Stimulated activated naive CD4-positive, alpha-beta T cell treated with Interleukin-2 at 50 U/mL for 16 hours (primary cell): ENCODE data around the gene IL3RA.
"Not testable (repeated sequence)": the region's sequence is repeated elsewhere in the genome, so short reads cannot be mapped to it uniquely, and the experiment has no call there.

Source experiments
- DNase-seq: peaks from one replicate; lab custom pipeline; 2025; lab: John Stamatoyannopoulos, UW

IL3RA gene

DNA sequence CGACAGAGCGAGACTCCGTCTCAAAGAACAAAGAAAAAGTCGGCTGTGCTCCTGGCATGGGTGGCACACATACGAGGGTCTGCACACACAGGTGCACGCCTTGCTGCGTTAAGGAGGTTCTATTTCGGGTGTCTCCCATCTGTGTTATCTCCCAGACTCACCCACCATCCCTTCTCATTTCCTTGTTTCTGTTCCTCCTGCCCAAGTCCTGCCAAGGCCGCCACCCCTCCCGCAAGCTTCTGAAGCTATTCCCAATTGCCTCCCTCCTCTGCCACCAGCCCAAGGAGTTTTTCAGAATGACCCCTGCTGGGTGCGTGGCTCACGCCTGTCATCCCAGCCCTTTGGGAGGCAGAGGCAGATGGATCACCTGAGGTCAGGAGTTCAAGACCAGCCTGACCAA is 6.0 kb upstream of the IL3RA start:
- DNase-seq = no peak

DNA sequence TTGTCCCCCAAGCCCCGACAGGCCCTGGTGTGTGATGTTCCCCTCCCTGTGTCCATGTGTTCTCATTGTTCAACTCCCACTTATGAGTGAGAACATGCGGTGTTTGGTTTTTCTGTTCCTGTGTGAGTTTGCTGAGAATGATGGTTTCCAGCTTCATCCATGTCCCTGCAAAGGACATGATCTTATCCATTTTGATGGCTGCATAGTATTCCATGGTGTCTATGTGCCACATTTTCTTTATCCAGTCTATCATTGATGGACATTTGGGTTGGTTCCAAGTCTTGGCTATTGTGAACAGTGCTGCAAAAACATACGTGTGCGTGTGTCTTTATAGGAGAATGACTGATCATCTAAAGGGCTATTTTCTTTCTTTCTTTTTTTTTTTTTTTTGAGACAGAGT is 4.2 kb upstream of the IL3RA start:
- DNase-seq = not testable (repeated sequence)

DNA sequence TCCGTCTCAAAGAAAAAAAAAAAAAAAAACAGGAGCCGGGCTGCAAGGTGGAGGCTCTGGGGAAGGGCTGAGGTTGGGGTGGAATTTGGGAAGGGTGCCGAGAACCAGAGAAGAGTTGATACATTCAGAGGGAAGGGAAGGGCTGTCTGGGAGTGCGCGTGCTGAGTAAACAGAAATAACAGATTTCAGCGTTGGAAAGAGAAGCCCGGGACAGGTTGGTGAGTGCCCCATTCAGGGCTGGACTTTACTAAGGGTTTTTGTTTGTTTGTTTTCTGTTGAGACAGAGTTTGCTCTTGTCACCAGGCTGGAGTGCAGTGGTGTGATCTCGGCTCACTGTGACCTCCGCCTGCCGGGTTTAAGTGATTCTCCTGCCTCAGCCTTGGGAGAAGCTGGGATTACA is 1.7 kb upstream of the IL3RA start:
- no peak for DNase-seq

DNA sequence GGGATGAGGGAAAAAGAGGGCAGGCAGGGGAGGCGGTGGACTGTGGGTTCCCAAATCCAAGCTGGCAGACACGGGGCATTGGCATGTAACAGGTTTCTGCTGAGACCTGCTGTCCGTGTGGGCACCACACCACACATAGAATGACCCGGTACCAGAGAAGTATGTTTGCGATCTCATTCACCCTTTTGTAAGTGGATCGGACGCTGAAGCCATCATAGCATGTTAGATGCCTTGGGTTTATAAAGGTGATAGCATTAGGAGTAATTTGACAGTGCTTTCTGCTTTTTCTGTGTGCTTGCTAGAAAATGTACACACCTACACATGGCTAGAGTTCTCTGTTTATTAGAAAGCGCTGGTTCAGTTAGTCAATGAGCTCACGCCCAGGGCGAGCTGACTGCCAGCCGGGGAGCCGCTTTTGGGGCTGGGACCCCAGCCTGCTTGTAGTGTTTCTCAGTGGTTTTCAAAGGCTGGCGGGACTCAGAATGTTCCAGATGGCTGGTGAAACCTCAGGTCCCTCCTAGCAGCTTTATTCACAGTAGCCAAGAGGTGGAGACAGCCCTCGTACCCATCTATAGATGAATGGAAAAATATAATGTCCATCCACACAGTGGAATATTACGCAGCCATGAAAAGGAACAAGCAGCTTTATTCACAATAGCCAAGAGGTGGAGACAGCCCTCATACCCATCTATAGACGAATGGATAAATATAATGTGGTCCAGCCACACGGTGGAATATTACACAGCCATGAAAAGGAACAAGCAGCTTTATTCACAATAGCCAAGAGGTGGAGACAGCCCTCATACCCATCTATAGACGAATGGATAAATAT is 579 bp downstream of the IL3RA start:
- no peak for DNase-seq

DNA sequence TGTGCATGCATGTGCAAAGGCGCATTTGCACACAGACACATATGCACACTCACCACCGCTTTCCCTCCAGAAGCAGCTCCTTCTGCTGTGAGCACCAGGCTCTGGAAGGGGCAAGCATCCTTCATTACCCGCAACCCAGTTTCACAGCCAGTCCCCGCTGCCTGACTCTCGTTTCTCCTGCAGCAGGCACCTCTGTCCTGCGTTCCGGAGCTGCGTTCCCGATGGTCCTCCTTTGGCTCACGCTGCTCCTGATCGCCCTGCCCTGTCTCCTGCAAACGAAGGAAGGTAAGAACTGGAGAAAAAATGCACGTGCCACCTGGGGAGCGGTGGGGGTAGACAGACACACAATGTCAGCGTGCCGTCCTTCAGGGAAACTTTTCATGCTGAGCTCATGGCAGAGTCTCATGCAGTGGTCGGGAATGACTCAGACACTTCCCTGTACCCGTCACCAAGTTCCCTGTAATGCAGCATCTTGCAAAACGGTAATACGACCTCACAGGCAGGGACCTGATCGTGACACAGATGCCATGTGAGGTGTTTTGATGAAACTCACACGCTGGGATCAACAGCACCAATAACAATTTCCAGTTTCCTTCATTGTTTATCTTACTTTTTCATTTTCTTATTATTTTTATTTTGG is 5.1 kb downstream of the IL3RA start:
- DNase-seq = no peak

DNA sequence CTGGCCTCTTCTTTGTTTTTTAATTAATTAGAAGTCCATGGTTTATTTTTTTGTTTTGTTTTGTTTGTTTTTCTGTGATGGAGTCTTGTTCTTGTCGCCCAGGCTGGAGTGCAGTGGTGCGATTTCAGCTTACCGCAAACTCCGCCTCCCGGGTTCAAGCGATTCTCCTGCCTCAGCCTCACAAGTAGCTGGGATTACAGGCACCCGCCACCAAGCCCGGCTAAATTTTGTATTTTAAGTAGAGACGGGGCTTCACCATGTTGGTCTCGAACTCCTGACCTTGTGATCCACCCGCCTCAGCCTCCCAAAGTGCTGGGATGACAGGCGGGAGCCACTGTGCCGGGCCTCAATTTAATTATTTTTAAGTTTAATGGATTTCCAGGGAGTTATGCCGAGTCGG is 13.0 kb downstream of the IL3RA start:
- DNase-seq = not testable (repeated sequence)

DNA sequence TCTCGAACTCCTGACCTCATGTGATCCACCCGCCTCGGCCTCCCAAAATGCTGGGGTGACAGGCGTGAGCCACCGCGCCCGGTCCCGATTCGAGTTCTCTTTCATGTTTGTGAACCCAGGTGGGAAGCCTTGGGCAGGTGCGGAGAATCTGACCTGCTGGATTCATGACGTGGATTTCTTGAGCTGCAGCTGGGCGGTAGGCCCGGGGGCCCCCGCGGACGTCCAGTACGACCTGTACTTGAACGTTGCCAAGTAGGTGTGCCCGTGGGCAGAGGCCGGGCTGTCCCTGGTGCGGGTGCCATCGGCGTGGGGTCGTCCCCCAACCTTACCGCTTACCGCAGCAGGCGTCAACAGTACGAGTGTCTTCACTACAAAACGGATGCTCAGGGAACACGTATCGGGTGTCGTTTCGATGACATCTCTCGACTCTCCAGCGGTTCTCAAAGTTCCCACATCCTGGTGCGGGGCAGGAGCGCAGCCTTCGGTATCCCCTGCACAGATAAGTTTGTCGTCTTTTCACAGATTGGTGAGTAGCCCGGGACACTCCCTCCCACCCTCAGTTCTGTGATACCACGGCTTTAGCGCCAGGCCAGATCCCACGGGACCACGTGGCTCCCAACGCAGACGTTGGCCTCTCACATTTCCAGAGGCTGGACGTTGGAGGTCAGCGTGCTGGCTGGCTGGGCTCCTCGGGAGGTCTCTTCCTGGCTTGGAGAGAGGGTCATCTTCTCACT is 15.6 kb downstream of the IL3RA start:
- no peak for DNase-seq

DNA sequence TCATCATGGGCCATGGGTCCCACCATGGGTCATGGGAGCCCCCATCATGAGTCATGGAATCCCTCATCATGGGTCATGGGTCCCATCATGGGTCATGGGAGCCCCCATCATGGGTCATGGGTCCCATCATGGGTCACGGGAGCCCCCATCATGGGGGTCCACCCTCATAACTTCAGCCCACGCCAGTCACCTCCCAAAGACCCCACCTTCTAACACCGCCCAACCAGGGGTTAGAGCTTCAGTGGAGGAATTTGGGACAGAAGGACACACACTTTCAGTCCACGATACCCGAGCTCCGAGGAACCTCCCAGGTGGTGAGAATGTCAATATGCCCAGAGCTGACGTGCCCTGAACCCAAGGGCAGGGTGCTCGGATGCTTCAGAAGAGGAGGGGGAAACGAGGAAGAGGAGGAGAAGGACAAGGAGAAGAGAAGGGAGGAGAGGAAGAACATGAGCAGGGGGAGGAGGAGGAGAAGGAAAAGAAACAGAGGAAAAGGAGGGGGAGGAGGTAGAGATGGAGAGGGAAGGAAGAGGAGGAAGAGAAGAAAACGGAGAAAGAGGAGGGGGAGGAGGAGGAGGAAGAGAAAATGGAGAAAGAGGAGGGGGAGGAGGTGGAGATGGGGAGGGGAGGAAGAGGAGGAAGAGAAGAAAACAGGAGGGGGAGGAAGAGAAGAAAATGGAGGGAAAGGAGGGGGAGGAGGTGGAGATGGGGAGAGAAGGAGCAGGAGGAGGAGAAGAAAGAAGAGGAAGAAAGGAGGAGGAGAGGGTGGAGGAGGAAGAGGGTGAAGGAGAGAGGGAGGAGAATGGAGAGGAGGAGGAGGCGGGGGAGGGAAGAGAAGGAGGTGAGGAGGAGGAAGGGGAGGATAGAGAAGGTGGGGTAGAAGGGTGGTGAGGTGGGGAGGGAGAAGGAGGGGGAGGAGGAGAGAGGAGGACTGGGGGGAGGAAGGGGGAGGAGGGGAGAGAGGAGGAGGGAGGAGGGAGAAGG is 17.7 kb downstream of the IL3RA start:
- DNase-seq = no peak

DNA sequence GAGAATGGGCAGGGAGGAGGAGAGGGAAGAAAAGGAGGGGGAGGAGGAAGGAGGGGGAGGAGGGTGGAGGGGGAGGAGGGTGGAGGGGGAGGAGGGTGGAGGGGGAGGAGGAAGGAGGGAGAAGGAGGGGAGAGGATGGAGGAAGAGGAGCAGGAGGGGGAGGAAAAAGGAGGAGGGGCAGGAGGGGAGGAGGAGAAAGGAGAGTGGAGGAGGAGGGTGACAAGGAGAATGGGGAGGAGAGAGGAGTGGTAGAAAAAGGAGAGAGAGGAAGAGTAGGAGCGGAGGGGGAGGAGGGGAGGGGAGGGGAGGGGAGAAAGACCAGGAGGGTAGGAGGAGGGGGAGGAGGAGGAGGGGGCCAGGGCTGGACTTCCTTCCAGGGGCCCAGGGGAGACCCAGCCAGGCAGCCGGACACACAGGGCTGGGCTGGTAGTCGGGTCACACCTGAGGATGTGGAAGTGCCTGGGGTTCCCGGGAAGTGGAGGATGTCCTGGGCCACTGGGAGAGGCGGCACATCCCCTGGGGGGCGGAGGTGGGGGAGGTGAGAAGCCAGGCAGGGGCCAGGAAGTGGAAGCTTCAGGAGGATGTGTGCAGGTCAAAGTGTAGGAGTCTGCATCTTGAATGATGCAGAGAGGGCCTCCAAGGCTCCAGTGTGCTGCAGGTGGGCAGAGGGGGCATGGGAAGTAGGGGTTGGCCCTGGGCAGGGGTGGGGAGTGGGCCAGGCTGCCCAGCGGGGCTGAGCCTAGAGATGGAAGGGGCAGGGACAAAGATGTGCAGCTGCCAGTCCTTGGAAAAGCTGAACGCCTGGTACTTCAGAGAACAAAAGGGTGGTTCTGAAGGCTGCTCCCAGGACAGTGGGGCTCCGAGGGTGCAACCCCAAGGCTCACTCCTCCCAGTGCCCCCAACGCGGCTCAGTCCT is 18.8 kb downstream of the IL3RA start:
- DNase-seq = no peak

DNA sequence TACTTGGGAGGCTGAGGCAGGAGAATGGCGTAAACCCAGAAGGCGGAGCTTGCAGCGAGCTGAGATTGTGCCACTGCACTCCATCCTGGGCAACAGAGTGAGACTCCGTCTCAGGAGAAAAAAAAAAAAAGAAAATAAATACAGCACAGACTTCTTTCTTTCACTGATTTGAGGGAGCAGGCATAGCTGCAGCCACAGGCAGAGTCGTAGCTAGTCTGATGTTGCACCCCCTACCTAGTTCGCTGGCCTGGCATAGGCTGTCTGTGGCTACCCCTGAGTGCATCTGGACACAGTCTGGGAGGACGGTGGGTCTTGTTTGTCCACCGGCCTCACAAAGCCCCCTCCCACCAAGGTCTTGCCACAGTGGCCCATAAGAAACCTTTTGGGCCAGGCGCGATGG is 21.4 kb downstream of the IL3RA start:
- DNase-seq = no peak

DNA sequence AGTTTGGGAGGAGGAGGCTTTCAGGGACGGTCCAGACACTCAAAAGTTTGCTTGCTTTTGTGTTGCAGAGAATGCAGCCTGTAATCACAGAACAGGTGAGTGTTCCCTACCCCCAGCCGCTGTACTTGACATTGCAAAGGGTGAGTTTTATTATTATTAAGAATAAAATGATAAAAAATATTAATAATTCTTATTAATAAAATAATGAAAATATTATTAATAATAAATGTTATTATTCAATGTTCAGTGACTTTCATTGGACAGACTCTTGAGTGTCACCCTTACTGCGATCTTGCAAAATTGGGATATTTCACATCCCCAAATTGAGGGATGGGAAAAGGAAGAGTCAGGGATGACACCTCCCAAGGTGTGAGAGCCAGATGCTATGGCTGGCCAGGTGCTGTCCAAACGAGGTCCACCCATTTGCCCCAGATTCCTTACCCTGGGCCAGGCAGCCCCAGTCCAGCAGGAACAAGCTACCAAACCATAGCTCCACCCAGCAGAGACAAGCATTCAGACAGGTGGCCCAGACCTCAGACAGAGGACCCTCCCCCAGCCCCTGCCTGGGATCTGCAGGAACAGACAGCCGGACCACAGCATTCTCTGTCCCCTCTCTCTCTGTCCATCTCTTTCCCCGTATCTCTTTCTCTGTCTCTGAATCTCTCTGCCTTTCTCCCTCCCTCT is 22.4 kb downstream of the IL3RA start:
- no peak for DNase-seq

DNA sequence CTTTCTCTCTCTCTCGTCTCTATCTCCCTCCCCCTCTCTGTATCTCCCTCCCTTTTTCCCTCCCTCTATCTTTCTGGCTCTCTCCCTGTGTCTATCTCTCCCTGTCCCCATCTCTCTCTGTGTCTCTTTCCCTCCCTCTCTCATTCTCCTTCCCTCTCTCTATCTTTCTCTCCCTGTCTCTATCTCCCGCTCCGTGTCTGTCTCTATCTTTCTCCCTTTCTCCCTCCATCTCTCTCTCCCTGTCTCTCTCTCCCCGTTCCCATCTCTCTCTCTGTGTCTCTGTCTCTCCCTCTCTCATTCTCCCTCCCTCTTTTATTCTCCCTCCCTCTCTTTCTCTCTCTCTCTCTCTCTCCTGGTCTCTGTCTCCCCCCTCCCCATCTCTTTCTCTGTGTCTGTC is 22.9 kb downstream of the IL3RA start:
- no peak for DNase-seq

DNA sequence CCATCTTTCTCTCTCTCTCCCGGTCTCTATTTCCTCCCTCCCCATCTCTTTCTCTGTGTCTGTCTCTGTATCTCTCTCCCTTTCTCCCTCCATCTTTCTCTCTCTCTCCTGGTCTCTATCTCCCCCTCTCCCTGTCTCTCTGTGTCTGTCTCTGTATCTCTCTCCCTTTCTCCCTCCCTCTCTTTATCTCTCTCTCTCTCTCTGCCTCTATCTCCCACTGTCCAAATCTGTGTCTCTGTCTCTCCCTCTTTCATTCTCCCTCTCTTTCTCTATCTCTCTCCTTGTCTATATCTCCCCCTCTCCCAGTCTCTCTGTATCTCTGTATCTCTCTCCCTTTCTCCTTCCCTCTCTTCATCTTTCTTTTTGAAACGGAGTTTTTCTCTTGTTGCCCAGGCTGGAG is 23.6 kb downstream of the IL3RA start:
- DNase-seq = no peak

DNA sequence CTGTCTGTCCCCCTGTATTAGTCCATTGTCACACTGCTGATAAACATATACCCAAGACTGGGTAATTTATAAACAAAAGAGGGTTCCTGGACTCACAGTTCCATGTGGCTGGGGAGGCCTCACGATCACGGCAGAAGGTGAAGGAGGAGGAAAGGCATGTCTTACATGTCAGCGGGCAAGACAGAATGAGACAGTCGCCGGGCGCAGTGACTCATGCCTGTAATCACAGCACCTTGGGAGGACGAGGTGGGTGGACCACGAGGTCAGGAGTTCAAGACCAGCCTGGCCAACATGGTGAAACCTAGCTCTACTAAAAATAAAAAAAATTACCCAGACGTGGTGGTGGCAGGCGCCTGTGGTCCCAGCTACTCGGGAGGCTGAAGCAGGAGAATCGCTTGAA is 24.7 kb downstream of the IL3RA start:
- no peak for DNase-seq

DNA sequence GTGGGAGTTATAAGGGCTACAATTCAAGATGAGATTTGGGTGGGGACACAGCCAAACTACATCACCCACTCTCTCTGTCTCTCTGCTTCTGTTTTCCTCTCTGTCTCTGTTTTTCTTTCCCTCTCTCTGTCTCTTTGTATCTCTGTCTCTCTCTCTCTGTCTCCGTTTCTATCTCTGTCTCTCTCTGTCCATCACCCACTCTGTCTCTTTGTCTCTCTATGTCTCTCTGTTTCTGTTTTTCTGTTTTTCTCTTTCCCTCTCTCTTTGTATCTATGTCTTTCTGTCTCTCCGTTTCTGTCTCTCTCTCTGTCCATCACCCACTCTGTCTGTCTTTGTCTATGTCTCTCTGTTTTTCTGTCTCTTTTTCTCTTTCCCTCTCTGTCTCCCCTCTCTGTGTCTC is 25.3 kb downstream of the IL3RA start:
- DNase-seq = no peak

DNA sequence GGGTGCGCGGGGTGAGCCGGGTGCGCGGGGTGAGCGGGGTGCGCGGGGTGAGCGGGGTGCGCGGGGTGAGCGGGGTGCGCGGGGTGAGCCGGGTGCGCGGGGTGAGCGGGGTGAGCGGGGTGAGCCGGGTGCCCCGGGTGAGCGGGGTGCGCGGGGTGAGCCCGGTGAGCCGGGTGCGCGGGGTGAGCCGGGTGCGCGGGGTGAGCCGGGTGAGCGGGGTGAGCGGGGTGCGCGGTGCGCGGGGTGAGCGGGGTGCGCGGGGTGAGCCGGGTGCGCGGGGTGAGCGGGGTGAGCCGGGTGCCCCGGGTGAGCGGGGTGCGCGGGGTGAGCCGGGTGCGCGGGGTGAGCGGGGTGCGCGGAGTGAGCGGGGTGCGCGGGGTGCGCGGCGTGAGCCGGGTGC is 29.8 kb downstream of the IL3RA start:
- not testable (repeated sequence) for DNase-seq

DNA sequence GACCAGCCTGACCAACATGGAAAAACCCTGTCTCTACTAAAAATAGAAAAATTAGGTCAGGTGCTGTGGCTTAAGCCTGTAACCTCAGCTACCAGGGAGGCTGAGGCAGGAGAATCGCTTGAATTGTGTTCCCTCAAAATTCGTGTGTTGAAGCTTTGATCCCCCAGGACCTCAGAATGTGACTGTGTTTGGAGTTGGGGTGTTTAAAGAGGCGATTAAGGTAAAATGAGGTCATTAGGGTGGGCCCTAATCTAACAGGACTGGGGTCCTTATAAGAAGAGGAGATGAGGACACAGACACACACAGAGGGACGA is 31.8 kb downstream of the IL3RA start:
- no peak for DNase-seq

DNA sequence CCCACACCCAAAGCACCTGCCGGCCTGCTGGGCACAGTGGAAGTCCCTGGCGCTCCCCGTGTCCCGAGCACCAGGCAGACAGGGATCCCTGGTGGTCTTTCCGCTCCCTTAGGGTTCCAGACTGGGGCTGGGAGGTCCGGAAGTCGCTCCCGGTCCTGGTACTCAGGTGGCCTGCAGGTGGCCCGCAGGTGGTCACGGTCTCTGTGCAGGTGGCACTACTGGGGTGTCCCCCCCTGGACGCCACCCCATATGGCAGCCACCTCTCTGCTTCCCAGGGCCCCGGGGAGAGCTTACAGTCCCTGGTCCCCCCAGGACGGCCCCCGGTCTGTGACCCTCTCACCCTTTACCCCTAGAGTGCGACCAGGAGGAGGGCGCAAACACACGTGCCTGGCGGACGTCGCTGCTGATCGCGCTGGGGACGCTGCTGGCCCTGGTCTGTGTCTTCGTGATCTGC is 41.7 kb downstream of the IL3RA start:
- no peak for DNase-seq

DNA sequence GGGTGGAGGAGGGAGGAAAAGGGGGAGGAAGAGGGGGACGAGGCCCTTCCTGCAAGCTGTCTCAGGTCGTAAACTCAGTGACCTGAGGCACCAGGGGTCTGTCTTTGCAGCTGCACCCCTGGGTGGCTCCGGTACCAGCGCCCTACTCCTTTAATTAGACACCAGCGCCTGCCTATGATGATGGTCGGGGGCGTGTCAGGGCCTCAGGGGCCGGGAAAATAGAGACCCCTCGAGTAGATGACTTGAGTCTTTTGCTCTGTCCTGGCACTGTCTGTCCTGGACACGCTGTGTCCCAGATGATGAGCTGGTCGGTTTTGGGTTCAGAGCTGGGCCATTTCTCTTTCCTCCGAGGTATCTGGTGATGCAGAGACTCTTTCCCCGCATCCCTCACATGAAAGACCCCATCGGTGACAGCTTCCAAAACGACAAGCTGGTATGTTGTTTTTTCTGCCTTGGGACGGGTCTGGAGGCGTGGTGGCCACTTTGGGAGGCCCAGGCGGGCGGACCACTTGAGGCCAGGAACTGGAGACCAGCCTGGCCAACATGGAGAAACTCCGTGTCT is 44.2 kb downstream of the IL3RA start:
- no peak for DNase-seq

DNA sequence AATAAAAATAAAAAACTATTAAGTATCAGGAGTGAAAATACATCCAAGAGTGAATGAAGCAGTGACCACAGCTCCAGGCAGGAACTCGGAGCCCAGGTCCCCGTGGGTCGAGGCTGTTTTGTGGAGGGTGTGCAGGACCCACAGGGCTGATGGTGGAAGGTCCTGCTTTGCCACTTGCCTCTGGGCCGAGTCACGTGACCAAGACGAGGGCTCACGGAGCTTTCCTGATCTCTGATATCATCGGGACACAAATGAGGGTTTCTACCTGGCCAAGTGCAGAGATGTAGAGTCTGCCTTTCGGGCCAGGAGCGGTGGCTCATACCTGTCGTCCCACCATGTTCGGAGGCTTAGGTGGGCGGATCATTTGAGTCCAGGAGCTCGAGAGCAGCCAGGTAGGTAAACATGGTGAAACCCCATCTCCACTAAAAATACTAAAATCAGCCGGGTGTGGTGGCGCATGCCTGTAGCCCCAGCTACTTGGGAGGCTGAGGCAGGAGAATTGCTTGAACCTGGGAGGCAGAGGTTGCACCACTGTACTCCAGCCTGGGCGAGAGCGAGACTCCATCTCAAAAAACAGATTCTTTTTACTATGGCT is 48.2 kb downstream of the IL3RA start:
- no peak for DNase-seq
